Epithelial cell of prostate (primary cell): ENCODE measurements around the gene NTF3.

Experiments
- DNase-seq: peaks from one replicate; pipeline ENCODE4 v3.0.0-alpha.2; 2011; ENCODE audit warnings: low read depth, low spot score
- H3K27ac ChIP-seq: fragments of 450-650 bp; 2 replicates; pipeline ENCODE4 v1.5.1; 2017; ENCODE audit warnings: mild to moderate bottlenecking

Gene NTF3

GRCh38 chr12:5456030-5456429, 24.1 kb downstream of the NTF3 start:
- no peak for DNase-seq
- no peak overlapping the region for H3K27ac ChIP-seq

GRCh38 chr12:5456906-5457305, 25.0 kb downstream of the NTF3 start:
- no peak for DNase-seq
- H3K27ac ChIP-seq: no peak overlapping the region

GRCh38 chr12:5458229-5459050, 26.5 kb downstream of the NTF3 start:
- no peak overlapping the region for H3K27ac ChIP-seq
- DNase-seq: peak; percentile 10

GRCh38 chr12:5459051-5459782, 27.3 kb downstream of the NTF3 start:
- H3K27ac ChIP-seq: no peak overlapping the region
- DNase-seq: no peak

GRCh38 chr12:5460817-5461216, 28.9 kb downstream of the NTF3 start:
- no peak for DNase-seq
- no peak overlapping the region for H3K27ac ChIP-seq

GRCh38 chr12:5461966-5462365, 30.1 kb downstream of the NTF3 start:
- H3K27ac ChIP-seq: no peak overlapping the region
- no peak for DNase-seq

GRCh38 chr12:5464096-5464495, 32.2 kb downstream of the NTF3 start:
- DNase-seq: no peak
- no peak overlapping the region for H3K27ac ChIP-seq

- DNase-seq: no peak
- H3K27ac ChIP-seq: no peak overlapping the region
Measured at GRCh38 chr12:5465384-5465783, 33.5 kb downstream of the NTF3 start.

GRCh38 chr12:5466521-5466960, 34.6 kb downstream of the NTF3 start:
- H3K27ac ChIP-seq: no peak overlapping the region
- DNase-seq: no peak

GRCh38 chr12:5467931-5468330, 36.0 kb downstream of the NTF3 start:
- no peak for DNase-seq
- H3K27ac ChIP-seq: no peak overlapping the region

- H3K27ac ChIP-seq: no peak overlapping the region
- DNase-seq: no peak
Measured at GRCh38 chr12:5470221-5470620, 38.3 kb downstream of the NTF3 start.

GRCh38 chr12:5470703-5471102, 38.8 kb downstream of the NTF3 start:
- no peak overlapping the region for H3K27ac ChIP-seq
- DNase-seq: no peak

GRCh38 chr12:5473076-5473782, 41.3 kb downstream of the NTF3 start:
- H3K27ac ChIP-seq: no peak overlapping the region

GRCh38 chr12:5473783-5474116, 41.8 kb downstream of the NTF3 start:
- no peak overlapping the region for H3K27ac ChIP-seq
- no peak for DNase-seq

More at GRCh38 chr12:5473076-5473782, 41.3 kb downstream of the NTF3 start:
- no peak for DNase-seq

GRCh38 chr12:5476356-5476755, 44.4 kb downstream of the NTF3 start:
- no peak overlapping the region for H3K27ac ChIP-seq
- no peak for DNase-seq

GRCh38 chr12:5478081-5478706, 46.3 kb downstream of the NTF3 start:
- no peak overlapping the region for H3K27ac ChIP-seq
- DNase-seq: no peak

GRCh38 chr12:5479761-5480160, 47.9 kb downstream of the NTF3 start:
- DNase-seq: no peak
- H3K27ac ChIP-seq: no peak overlapping the region

GRCh38 chr12:5480218-5480937, 48.5 kb downstream of the NTF3 start:
- DNase-seq: no peak
- no peak overlapping the region for H3K27ac ChIP-seq

- DNase-seq: no peak
- H3K27ac ChIP-seq: no peak overlapping the region
Measured at GRCh38 chr12:5480938-5481303, 49.0 kb downstream of the NTF3 start.

GRCh38 chr12:5481645-5482044, 49.7 kb downstream of the NTF3 start:
- no peak for DNase-seq
- H3K27ac ChIP-seq: no peak overlapping the region
